Stimulated activated CD8-positive, alpha-beta memory T cell treated with anti-CD3 and anti-CD28 coated beads, Interleukin-15, amount 100 ng/mL, for 1 hour (primary cell): ENCODE results near the gene TMEM225B.
"Not testable (repeated sequence)": the region's sequence is repeated elsewhere in the genome, so short reads cannot be mapped to it uniquely, and the experiment has no call there.

Source experiments
- DNase-seq: peaks from one replicate; pipeline ENCODE4 v3.0.0-alpha.2; 2020; ENCODE audit warnings: low read depth

Gene TMEM225B

DNA sequence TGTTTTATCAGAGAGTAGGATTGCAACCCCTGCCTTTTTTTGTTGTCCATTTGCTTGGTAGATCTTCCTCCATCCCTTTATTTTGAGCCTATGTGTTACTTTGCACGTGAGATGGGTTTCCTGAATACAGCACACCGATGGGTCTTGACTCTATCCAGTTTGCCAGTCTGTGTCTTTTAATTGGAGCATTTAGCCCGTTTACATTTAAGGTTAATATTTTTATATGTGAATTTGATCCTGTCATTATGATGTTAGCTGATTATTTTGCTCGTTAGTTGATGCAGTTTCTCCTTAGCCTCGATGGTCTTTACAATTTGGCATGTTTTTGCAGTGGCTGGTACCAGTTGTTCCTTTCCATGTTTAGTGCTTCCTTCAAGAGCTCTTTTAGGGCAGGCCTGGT lies 59.8 kb downstream of the TMEM225B start:
- not testable (repeated sequence) for DNase-seq
